Mucosa of descending colon (tissue), 3 donors: Measurements from ENCODE around the gene TMEM50A. TPM values are rescaled to one million over a fixed set of nuclear protein-coding genes. Genes with fewer than 3 reads are reported as not detected.
"Not testable (repeated sequence)": the region's sequence is repeated elsewhere in the genome, so short reads cannot be mapped to it uniquely, and the experiment has no call there.

Experiments used
- ATAC-seq: fragments of 200-7000 bp; cut with Tn5 transposase; one replicate; pipeline ENCODE4 v1.9.1; 2020; ENCODE audit warnings: mild to moderate bottlenecking, moderate library complexity
- DNase-seq, 3 donors: peaks; one replicate each; pipeline ENCODE4 v3.0.0-alpha.2; 2020
- H3K36me3 ChIP-seq: fragments of 200-600 bp; one replicate; pipeline ENCODE4 v1.8.0; 2021; ENCODE audit warnings: low read depth, mild to moderate bottlenecking
- H3K4me1 ChIP-seq: fragments of 200-600 bp; one replicate; pipeline ENCODE4 v1.8.0; 2021; ENCODE audit warnings: low read depth, mild to moderate bottlenecking
- H3K4me3 ChIP-seq: fragments of 200-600 bp; one replicate; pipeline ENCODE4 v1.8.0; 2021; ENCODE audit warnings: mild to moderate bottlenecking
- H3K9me3 ChIP-seq: fragments of 200-600 bp; one replicate; pipeline ENCODE4 v1.8.0; 2021; ENCODE audit warnings: mild to moderate bottlenecking
- intact Hi-C, 2 donors: fragments of 100-400 bp; cut with DNase I in 1 of 2; cut with micrococcal nuclease in 1 of 2; formaldehyde crosslinking; loops; one replicate each; pipeline versions ENCODE4 v1.11.0 to v1.11.1; 2022; cut with DNase I, micrococcal nuclease
- total RNA-seq, 3 donors: library from RNA; stranded (reverse); fragmentation: NEBNext Ultra II Directional in 2 of 3; extraction: Animal tissue kit (Norgen Biotek cat#: 25700) in 2 of 3; gene quantifications; one replicate each; pipeline versions ENCODE4 v1.2.1 to v1.2.4, GENCODE V29; 2021 to 2023
- donor health status: DM: no; HTN: no; CAD: no; lungs with moderate emphysema.
- donor health status: DM: no; HTN: no; CAD: no.
- donor health status: DM: no; HTN: yes; CAD: no.

The TMEM50A gene
- total RNA-seq, 3 donors from 2014 or later = 110 to 149 (median 134) TPM

- H3K9me3 ChIP-seq, intact Hi-C loops, H3K4me3 ChIP-seq, ATAC-seq, DNase-seq, H3K36me3 ChIP-seq, H3K4me1 ChIP-seq: not testable (repeated sequence)
Measured at GRCh38 chr1:25312806-25313470, 25.2 kb upstream of the TMEM50A start.

DNA sequence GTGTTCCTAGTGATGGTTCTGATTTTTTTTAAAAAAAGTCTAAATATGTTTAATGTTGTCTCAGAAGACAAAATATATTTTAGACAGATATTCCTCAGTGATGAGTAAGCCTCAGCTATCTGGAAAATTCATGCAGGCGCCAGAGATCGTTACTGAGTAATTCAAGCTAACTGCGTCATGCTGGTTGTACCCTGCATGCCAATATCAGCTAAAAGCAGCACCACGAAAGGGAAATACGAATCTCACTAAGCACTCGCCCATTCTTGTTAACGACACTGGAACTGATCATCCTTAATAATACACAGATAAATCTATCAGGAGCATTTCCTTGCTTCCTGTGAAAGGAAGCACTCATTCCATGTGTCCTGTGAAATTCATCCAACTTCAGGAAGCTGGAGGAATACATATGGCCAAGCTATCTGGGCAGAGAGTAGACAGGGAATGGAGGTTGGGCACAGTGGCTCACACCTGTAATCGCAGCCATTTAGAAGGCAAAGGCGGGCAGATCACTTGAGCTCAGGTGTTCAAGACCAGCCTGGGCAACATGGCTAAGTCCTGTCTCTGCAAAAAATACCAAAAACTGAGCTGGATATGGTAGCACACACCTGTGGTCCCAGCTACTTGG is 17.7 kb upstream of the TMEM50A start:
- H3K9me3 ChIP-seq, H3K4me3 ChIP-seq, ATAC-seq, intact Hi-C loops, H3K4me1 ChIP-seq, DNase-seq, H3K36me3 ChIP-seq: not testable (repeated sequence)

DNA sequence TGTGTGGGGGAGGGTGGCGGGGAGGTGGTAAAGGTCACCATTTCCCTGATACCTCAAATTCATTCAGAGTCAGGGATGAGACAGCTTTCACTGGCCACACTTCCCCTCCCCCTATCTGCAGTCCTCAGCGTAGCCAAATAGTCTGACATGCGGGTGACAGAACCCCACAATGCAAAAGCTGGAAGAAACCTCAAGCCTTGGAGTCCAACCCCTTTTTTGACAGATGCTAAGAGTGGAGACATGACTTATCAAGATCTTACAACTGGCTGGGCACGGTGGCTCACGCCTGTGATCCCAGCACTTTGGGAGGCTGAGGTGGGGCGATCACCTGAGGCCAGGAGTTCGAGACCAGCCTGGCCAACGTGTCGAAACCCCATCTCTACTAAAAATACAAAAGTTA is 16.0 kb upstream of the TMEM50A start:
- ATAC-seq, intact Hi-C loops, DNase-seq, H3K4me1 ChIP-seq, H3K4me3 ChIP-seq, H3K9me3 ChIP-seq, H3K36me3 ChIP-seq: not testable (repeated sequence)

DNA sequence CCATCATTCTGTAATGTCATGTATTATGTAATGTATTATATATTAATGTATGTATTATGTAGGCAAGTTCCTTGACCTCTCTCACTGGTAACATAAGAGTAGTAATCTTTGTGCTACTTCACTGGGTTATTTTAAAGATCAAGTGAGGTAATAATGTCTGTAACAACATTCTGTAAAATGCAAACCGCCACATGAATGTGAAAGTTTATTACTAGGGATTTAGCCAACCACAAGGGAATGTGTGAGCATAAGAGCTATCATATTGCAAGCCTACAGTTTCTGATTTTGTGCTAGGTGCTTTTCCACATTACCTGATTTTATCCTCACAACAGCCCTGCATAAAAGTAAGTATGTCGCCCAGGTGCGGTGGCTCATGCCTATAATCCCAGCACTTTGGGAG is 13.7 kb upstream of the TMEM50A start:
- intact Hi-C loops, H3K9me3 ChIP-seq, H3K4me3 ChIP-seq, H3K4me1 ChIP-seq, DNase-seq, ATAC-seq, H3K36me3 ChIP-seq: not testable (repeated sequence)

- peak; percentile 38 for ATAC-seq
- H3K36me3 ChIP-seq, H3K4me3 ChIP-seq, DNase-seq, intact Hi-C loops, H3K4me1 ChIP-seq, H3K9me3 ChIP-seq: not testable (repeated sequence)
Measured at GRCh38 chr1:25327864-25328790, 10.0 kb upstream of the TMEM50A start.

GRCh38 chr1:25328791-25329185 is 9.3 kb upstream of the TMEM50A start:
- DNase-seq, H3K9me3 ChIP-seq, H3K4me3 ChIP-seq, intact Hi-C loops, H3K36me3 ChIP-seq, ATAC-seq, H3K4me1 ChIP-seq: not testable (repeated sequence)

- H3K9me3 ChIP-seq, H3K36me3 ChIP-seq, H3K4me3 ChIP-seq, ATAC-seq, DNase-seq, H3K4me1 ChIP-seq, intact Hi-C loops: not testable (repeated sequence)
Measured at GRCh38 chr1:25329336-25329735, 8.8 kb upstream of the TMEM50A start.

DNA sequence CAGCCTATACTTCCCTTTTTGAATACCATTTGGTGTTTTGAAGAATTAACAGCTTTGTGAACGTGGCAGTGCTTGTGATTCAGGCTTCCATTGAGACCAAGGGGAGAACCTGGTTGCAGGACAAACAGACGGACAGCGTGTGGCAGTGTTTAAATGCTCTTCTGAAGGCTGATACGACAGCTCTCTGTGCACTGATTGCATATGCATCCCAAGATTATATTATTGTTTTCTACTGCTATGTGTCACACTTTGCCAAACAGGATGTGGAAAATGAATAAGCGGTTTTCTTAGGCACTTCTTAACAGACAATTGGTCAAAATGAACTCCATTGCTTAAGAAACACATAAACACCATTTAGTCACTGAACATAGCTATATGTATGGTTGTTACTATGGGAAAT is 8.2 kb upstream of the TMEM50A start:
- H3K4me3 ChIP-seq, H3K4me1 ChIP-seq, H3K36me3 ChIP-seq, intact Hi-C loops, DNase-seq, H3K9me3 ChIP-seq: not testable (repeated sequence)
- ATAC-seq = peak; percentile 26

- H3K9me3 ChIP-seq, intact Hi-C loops, H3K36me3 ChIP-seq: not testable (repeated sequence)
- peak; percentile 57 for ATAC-seq
- DNase-seq = peak; percentile 60 to 74 (median 71)
- H3K4me1 ChIP-seq = peaks cover 18% of the 10 kb centered on the region
- peak overlapping the region; percentile 17 for H3K4me3 ChIP-seq
Measured at GRCh38 chr1:25336922-25337354, 1.2 kb upstream of the TMEM50A start.

DNA sequence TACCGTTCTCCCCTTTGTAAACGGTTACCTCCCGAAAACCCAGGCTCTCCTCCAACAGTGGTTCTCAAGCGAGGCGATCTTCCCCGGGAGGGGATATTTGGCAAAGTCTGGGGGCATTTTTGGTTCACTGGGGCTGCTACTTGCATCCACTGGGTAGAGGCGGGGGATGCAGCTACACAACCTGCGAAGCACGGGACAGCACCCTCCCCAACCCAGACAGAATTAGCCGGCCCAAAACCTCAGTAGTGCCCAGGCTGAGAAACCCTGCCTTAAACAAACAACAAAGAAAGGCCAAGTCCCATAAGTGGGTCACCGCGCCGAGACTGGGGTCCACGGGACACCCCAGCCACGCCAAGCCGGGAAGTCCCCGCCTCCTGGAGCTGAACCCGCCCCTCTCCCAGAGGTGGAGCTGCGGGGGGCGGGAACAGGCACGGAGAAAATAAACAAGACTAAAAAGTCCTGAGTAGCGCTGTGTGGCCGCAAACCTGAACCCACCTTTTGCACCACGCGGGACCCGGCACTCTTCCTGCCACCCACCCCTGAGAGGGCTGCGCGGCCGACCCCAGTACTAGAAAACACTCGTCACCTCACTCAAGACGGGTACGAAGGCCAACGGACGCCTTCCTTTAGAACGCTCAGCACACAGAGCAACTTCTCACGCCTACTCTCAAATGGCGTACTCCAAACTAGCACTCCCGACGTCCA is 499 bp upstream of the TMEM50A start:
- H3K9me3 ChIP-seq = not testable (repeated sequence)
- DNase-seq (peak; percentile 35 to 62 (median 62)), ATAC-seq (peak; percentile 82)

More for the DNA sequence above, 499 bp upstream of the TMEM50A start:
- Histone ChIP-seq H3K4me1 (peaks cover 18% of the 10 kb centered on the region), H3K4me3 (peak overlapping the region; percentile 76)
- intact Hi-C loops, H3K36me3 ChIP-seq: not testable (repeated sequence)
